HepG2 (cell line): ENCODE results near the gene CMTM8. TPM values are rescaled to one million over a fixed set of nuclear protein-coding genes. Genes with fewer than 3 reads are reported as not detected.

ENCODE experiments used
- CHD2 ChIP-seq: IDR thresholded peaks from 2 replicates; pipeline ENCODE4 v1.6.1; 2011; ENCODE audit warnings: low read depth, low read length, improper control_type of control experiment
- FOXA3 ChIP-seq: IDR thresholded peaks from 2 replicates; pipeline ENCODE4 v1.6.1; 2016; ENCODE audit warnings: missing genetic modification reagents, missing compliant biosample characterization
- FOXC1 ChIP-seq: sonication (generic); formaldehyde crosslinking; IDR thresholded peaks from 2 replicates; pipeline ENCODE4 v1.8.0; 2022; ENCODE audit warnings: mild to moderate bottlenecking, missing genetic modification reagents, borderline replicate concordance
- HNF4G ChIP-seq, 2 experiments: sonication (generic) in 1 of 2; formaldehyde crosslinking in 1 of 2; IDR thresholded peaks; 2 replicates each; pipeline versions ENCODE4 v1.4.0 to v1.6.1; 2011 to 2020; ENCODE audit warnings: borderline replicate concordance in 2 of 2, low read depth in 2 of 2, mild to moderate bottlenecking in 2 of 2, low read length in 1 of 2, missing genetic modification reagents in 1 of 2, moderate library complexity in 1 of 2
- KDM2A ChIP-seq: sonication (generic); formaldehyde crosslinking; IDR thresholded peaks from 2 replicates; pipeline ENCODE4 v1.4.0; 2020; ENCODE audit warnings: low read depth, missing genetic modification reagents, borderline replicate concordance
- NBN ChIP-seq: fragments of 450-650 bp; conservative IDR thresholded peaks from 2 replicates; pipeline ENCODE4 v1.6.1; 2017
- NCOA2 ChIP-seq: sonication (generic); formaldehyde crosslinking; IDR thresholded peaks from 2 replicates; pipeline ENCODE4 v1.8.0; 2022; ENCODE audit warnings: inconsistent platforms
- NFIB ChIP-seq: sonication (generic); formaldehyde crosslinking; IDR thresholded peaks from 2 replicates; pipeline ENCODE4 v1.9.0; 2021; ENCODE audit warnings: missing genetic modification reagents, mild to moderate bottlenecking, borderline replicate concordance
- RAD51 ChIP-seq: fragments of 450-650 bp; IDR thresholded peaks from 2 replicates; pipeline ENCODE4 v1.6.1; 2016; ENCODE audit warnings: borderline replicate concordance
- SRY ChIP-seq: sonication (generic); formaldehyde crosslinking; IDR thresholded peaks from 2 replicates; pipeline ENCODE4 v1.8.0; 2022; ENCODE audit warnings: mild to moderate bottlenecking, missing genetic modification reagents
- THAP9 ChIP-seq: sonication (generic); formaldehyde crosslinking; IDR thresholded peaks from 2 replicates; pipeline ENCODE4; 2020; ENCODE audit warnings: missing genetic modification reagents, mild to moderate bottlenecking, borderline replicate concordance
- YEATS2 ChIP-seq: sonication (generic); formaldehyde crosslinking; IDR thresholded peaks from 2 replicates; pipeline ENCODE4 v1.4.0; 2020; ENCODE audit warnings: missing genetic modification reagents, borderline replicate concordance
- ZNF121 ChIP-seq: sonication (generic); formaldehyde crosslinking; IDR thresholded peaks from 2 replicates; pipeline ENCODE4 v1.5.0; 2020; ENCODE audit warnings: mild to moderate bottlenecking, missing genetic modification reagents
- ZNF431 ChIP-seq: sonication (generic); formaldehyde crosslinking; IDR thresholded peaks from 2 replicates; pipeline ENCODE4 v1.9.0; 2022; ENCODE audit warnings: missing genetic modification reagents, low read depth, mild to moderate bottlenecking, borderline replicate concordance
- ZNF512 ChIP-seq: sonication (generic); formaldehyde crosslinking; IDR thresholded peaks from 2 replicates; pipeline ENCODE4 v1.4.0; 2020; ENCODE audit warnings: mild to moderate bottlenecking, missing genetic modification reagents
- ZNF550 ChIP-seq: sonication (generic); formaldehyde crosslinking; IDR thresholded peaks from 2 replicates; pipeline ENCODE4 v1.4.0; 2020; ENCODE audit warnings: mild to moderate bottlenecking, missing genetic modification reagents, borderline replicate concordance
- ZNF674 ChIP-seq: sonication (generic); formaldehyde crosslinking; IDR thresholded peaks from 2 replicates; pipeline ENCODE4 v1.5.0; 2020; ENCODE audit warnings: low read depth, mild to moderate bottlenecking, missing genetic modification reagents
- ZNF7 ChIP-seq: IDR thresholded peaks from 2 replicates; pipeline ENCODE4 v1.6.1; 2016; ENCODE audit warnings: missing biosample characterization, missing genetic modification reagents
- polyA plus RNA-seq, 8 experiments: library from polyadenylated mRNA; depleted of rRNA in 3 of 8; stranded (reverse) in 7 of 8; unstranded in 1 of 8; fragments of >200 nt; fragmentation: Illumina TruSeq in 4 of 8; extraction: Trizol in 4 of 8; gene quantifications; 2 replicates each; pipeline versions ENCODE4 v1.2.1 to v1.2.3, GENCODE V29; 2011 to 2016; ENCODE audit warnings: low read depth in 4 of 8, missing spikeins in 1 of 8, mixed read lengths in 1 of 8; ENCODE audit not compliant: insufficient read depth in 1 of 8
- total RNA-seq, 5 experiments: library from RNA; depleted of rRNA; stranded (reverse); fragments of >200 nt; fragmentation: Illumina TruSeq; extraction: Trizol; gene quantifications; 2 replicates each; pipeline ENCODE4 v1.2.3, GENCODE V29; 2016; ENCODE audit warnings: low read depth in 1 of 5
- TF ChIP-seq, protein P1 (sequence below): sonication (generic); formaldehyde crosslinking; IDR thresholded peaks from 2 replicates; pipeline ENCODE4 v1.8.1; 2022; ENCODE audit warnings: low read depth, mild to moderate bottlenecking, missing genetic modification reagents

CMTM8 gene
- total and polyA plus RNA-seq, 2 of the 13 experiments (the other 11 are each of a cell fraction or from before 2014, with no cell fraction given), result 8.9 to 15.8 TPM

DNA sequence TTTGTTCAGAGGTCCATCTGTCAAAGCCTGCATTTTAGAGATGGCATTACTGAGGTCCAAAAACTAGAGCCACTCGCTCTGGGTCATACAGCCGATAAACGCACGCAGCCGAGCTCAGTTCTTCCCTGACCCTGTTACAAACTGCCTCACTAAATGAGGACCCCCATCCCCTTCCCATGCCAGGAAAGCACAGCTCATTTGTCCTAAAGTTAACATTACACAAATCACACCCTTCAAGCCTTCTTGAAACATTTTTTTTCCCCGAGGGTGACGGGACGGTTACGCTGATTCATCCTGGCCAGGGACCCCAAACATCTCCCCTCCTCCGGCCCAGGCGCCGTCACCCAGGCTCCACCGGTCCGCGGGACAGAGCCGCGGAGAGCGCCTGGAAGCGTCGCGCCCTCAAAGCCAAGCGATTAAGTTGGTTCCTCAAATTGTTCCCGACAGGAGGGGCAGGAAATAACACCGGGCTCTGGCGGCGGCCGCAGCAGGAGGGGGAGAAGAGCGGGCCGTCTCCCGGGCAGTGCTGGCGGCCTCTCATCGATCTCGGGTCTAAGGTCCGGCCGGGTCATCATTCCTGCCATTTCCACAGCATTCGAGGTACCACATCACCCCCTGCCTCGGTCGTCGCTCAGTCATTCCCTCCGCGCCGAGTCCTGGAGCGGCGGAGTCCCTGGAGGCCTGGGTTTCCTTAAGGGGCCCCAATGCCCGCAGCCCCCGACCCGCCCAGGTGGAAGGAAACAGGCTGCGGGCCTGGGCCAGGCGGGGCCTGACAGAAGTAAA lies 619 bp upstream of the CMTM8 start (continued):
- no peak for TF ChIP-seq CHD2
- TF ChIP-seq ZNF121 (CRISPR knock-in tag), result peak; percentile 37; the same call in 1 of the 2 replicates
- TF ChIP-seq SRY (CRISPR knock-in tag), result peak; percentile 56; the same call in 1 of the 2 replicates
- peak; percentile 75; the same call in 1 of the 2 replicates for TF ChIP-seq THAP9 (CRISPR knock-in tag)
- TF ChIP-seq FOXA3 (CRISPR knock-in tag), result peak; percentile 47
- 0 out of 2 replicates have a peak, but pooled peaks have one; percentile 47 for TF ChIP-seq ZNF512 (CRISPR knock-in tag)
- TF ChIP-seq RAD51, result no peak
- TF ChIP-seq ZNF7 (CRISPR knock-in tag), result no peak
- no peak for TF ChIP-seq ZNF674
- TF ChIP-seq YEATS2 (CRISPR knock-in tag), result peak; percentile 70; the same call in 1 of the 2 replicates
- TF ChIP-seq FOXC1 (CRISPR knock-in tag), result 0 out of 2 replicates have a peak, but pooled peaks have one; percentile 50
- peak; percentile 21; the same call in 1 of the 2 replicates for TF ChIP-seq KDM2A
- TF ChIP-seq NFIB (CRISPR knock-in tag), result no peak
- TF ChIP-seq NCOA2 (CRISPR knock-in tag), result peak; percentile 66
- TF ChIP-seq ZNF550 (CRISPR knock-in tag), result no peak
- no peak for TF ChIP-seq NBN
- TF ChIP-seq, protein P1, sequence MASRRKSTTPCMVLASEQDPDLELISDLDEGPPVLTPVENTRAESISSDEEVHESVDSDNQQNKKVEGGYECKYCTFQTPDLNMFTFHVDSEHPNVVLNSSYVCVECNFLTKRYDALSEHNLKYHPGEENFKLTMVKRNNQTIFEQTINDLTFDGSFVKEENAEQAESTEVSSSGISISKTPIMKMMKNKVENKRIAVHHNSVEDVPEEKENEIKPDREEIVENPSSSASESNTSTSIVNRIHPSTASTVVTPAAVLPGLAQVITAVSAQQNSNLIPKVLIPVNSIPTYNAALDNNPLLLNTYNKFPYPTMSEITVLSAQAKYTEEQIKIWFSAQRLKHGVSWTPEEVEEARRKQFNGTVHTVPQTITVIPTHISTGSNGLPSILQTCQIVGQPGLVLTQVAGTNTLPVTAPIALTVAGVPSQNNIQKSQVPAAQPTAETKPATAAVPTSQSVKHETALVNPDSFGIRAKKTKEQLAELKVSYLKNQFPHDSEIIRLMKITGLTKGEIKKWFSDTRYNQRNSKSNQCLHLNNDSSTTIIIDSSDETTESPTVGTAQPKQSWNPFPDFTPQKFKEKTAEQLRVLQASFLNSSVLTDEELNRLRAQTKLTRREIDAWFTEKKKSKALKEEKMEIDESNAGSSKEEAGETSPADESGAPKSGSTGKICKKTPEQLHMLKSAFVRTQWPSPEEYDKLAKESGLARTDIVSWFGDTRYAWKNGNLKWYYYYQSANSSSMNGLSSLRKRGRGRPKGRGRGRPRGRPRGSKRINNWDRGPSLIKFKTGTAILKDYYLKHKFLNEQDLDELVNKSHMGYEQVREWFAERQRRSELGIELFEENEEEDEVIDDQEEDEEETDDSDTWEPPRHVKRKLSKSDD, result no peak
- TF ChIP-seq HNF4G (IDR thresholded peaks at IDR 0.05; ENCODE audit: borderline replicate concordance, low read depth, low read length), result peak; percentile 82
- TF ChIP-seq HNF4G (CRISPR knock-in tag; IDR thresholded peaks at IDR 0.05; ENCODE audit: borderline replicate concordance, low read depth), result 0 out of 2 replicates have a peak, but pooled peaks have one; percentile 69
- peak; percentile 85; the same call in 1 of the 2 replicates for TF ChIP-seq ZNF431 (CRISPR knock-in tag)
